Endothelial cell of umbilical vein (primary cell): Measurements from ENCODE around the gene ADNP.

Source experiments
- EZH2 ChIP-seq: IDR thresholded peaks from 2 replicates; pipeline ENCODE4 v1.6.1; 2012; ENCODE audit warnings: borderline replicate concordance, low read depth, mild to moderate bottlenecking, moderate library complexity, low read length, inconsistent platforms; ENCODE audit not compliant: severe bottlenecking
- POLR2AphosphoS5 ChIP-seq: IDR thresholded peaks from 2 replicates; pipeline ENCODE4 v1.6.1; 2012; ENCODE audit warnings: low read depth, mild to moderate bottlenecking, control low read depth, low read length, moderate library complexity; ENCODE audit not compliant: insufficient read depth
- TF ChIP-seq, protein P1 (sequence below), 2 donors: IDR thresholded peaks; 1 replicate in 1 of 2; 2 replicates in 1 of 2; pipeline ENCODE4 v1.5.1; 2011; ENCODE audit warnings: low read length in 2 of 2, mild to moderate bottlenecking in 2 of 2, moderate library complexity in 2 of 2, control low read depth in 1 of 2, inconsistent platforms in 1 of 2, low read depth in 1 of 2; ENCODE audit not compliant: insufficient read depth in 1 of 2; ENCODE audit errors: extremely low read depth in 1 of 2

DNA sequence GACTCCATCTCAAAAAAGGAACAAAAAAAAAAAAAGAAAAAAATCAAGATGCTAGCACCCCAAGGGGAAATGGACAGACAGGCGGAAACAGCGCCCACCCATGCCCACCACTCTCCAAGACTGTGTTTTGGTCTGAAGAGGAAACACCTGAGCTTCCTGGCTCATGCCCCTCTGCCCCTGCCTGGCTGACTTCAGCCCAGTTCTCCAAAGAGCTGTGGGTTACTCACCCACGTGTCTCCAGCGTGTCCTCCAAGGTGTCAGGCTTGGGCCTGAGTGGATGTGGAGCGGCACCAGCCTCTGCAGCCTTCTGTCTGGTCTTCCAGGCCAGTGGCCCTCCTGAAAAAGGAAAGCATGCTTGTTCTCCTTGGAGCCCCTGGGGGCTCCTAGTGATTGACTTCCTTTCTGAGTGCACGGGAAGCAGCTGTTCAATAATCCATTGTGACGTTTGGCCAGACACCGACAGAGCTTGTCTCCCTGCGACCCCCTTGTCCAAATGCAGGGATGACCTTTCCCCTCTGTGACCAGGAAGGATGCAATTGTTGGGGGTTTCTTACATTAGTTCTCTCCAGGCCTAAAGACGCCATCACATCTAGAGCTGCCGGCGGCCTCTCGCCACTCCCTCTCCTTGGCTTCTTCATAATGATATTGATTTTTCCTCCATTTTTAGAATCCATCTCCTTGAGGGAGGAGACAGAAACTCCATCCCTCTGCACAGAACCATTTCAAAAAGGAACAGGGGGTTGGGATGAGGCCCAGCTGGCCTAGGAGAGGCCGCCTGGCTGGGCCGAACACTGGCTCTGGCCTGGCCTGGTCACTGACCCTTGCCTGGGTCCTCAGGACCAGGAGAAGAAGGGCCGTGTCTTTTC lies 58.4 kb downstream of the ADNP start:
- TF ChIP-seq EZH2 (no peak), POLR2AphosphoS5 (no peak)
- TF ChIP-seq, protein P1, sequence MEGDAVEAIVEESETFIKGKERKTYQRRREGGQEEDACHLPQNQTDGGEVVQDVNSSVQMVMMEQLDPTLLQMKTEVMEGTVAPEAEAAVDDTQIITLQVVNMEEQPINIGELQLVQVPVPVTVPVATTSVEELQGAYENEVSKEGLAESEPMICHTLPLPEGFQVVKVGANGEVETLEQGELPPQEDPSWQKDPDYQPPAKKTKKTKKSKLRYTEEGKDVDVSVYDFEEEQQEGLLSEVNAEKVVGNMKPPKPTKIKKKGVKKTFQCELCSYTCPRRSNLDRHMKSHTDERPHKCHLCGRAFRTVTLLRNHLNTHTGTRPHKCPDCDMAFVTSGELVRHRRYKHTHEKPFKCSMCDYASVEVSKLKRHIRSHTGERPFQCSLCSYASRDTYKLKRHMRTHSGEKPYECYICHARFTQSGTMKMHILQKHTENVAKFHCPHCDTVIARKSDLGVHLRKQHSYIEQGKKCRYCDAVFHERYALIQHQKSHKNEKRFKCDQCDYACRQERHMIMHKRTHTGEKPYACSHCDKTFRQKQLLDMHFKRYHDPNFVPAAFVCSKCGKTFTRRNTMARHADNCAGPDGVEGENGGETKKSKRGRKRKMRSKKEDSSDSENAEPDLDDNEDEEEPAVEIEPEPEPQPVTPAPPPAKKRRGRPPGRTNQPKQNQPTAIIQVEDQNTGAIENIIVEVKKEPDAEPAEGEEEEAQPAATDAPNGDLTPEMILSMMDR (IDR thresholded peaks at IDR 0.05; ENCODE audit: extremely low read depth in 1 of 2, insufficient read depth in 1 of 2, low read depth in 1 of 2, low read length in 2 of 2), result no peak
